Hepatic stellate cell (primary cell): ENCODE data around the gene PRRX1.
A peak's percentile ranks its signal among the peaks of the same experiment; 100 is the strongest.

ENCODE experiments used
- DNase-seq: peaks from one replicate; pipeline ENCODE4 v3.0.0; 2011; ENCODE audit warnings: low spot score

The PRRX1 gene

DNA sequence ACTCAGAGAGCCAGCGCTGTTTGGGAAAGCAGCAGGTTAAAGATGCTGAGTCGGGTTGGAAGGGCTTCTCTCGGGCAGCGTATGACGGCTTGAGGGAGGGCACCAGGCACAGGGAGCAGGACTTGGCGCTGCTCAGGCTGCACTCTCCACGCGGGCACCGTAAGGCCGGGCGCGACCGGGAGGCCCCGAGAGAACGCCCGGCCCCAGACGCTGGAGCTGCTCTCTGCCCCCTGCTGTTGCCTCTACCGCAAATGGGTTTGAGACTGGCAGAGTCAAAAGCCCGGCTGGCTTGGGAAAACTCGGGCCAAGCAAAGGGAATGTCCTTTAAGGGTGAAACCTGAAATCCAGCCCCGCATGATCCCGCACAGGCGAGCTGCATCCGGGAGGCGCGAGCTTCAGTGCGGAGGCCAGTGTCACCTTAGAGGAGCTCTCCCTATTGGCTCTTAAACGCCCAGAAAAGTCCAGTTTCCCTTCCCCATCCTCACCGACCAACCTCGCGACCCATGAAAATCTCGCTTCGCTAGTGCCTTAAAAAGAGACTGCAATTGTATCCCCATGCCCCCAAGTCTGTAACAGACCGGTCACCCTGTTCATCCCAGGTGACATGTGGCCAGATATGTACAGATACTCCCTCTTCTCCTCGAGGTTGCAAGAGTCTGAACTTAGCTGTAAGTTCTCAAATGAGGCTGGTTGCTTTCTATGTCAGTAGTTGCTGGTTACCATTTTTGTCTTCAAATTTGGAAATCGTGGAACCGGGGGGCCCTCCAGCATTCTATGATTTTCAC, 1.1 kb downstream of the PRRX1 start:
- DNase-seq, result peak; percentile 72

DNA sequence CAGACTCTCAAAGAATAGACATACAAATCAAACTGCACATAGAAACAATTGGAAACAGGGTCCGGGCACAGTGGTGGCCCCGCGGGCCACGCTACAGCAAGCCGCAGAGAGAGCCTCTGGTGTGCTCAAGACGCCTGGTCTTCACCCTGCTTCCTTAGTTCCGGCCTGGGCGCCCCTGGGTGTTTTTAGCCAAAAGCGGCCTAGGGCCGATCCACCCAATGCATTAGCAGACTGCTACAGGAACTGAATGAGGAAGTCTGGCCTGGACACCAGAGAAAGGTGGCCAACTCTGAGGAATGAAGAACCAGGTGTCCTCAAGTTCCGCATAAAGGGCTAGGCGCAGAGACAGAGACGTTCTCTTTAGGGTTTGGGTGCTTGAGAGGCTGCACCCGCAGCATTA, 1.7 kb downstream of the PRRX1 start:
- no peak for DNase-seq

DNA sequence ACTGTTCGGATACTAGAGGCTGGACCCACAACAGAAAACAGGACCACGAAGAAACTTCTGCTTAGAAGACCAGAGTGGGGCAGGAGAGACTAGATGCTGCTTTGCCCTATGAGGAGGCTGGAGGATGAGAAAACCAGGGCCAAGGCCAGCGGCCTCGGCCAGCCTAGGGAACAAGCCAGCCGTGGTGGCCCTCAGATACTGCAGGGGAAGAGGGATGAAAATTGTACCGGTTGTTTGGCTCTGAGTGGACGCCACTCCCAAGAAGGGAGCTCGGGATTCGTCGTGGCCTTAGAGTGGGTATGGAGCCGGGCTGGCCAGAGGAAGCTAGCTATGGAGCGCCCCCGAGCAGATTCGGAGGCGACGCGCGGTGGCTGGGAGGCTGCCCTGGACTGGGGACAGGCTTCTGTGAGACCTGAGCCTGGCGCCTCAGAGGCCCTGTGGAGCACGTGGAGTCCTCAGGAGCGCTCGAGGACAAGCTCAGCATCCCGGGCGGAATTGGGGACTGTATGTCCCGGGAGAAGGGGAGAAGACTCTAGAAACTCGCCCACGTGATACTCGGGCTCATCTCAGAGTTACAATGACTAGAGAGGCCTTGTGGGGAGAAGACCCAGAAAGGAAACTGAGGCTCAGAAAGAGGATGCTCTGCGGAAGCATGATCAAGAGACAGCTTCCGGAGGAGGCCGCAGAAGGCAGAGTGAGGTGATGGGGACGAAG, 2.8 kb downstream of the PRRX1 start:
- no peak for DNase-seq

DNA sequence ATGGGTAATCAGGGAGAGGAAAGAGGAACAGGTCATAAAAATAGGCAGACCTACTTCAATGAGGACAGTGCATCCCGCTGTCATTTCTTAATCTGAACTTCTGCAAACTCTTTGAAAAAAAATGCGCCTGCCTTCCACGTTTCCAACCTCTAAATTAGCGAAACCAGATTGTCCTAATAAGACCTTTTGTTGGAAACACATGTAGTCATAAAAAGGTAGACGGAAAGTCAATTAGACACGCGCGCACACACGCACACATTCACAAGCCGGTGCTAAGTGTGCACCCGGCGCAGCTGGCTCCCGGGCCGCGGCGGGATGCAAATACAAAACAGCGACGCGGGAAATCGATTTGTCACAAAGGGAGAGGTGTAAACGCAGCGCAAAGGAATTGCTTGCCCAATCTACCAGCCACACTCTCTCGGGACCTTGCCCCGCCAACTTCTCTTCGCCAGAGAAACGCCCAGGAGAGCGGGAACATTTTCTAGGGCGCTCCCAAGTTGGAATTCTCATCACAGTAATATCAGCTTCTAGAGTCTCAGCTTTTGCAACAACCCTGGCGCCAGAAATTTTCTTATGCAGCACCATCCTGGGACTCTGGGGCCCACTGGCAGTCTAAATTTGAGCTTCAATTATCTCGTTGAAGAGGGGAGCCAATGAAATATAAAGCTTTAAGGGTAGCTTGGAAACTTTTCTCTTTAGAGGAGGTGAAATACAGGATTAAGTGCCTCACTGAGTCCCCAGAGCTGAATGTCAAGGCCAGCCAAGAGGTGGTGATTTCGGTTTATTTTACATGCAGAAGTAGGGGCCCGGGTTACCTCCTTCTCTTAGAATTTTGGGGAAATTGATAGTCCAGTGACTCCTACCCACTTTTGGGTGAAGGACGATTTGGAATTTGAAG, 4.5 kb downstream of the PRRX1 start:
- DNase-seq, result no peak

DNA sequence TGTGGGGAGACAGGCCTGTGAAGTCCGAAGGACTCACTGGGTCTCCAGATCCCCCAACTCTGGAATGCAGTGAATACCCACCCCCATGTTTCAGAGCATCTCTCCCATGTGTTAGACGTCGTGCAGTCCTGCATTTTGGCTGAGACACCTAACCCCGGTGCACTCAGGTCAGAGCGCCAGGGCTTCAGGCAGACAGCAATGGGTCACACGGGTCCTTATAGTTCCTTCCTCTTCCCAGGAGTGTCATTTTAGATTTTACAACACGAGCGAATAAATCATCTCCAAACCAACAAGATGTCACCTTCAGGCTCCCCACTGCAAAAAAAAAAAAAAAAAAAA, 5.1 kb downstream of the PRRX1 start:
- DNase-seq, result no peak

DNA sequence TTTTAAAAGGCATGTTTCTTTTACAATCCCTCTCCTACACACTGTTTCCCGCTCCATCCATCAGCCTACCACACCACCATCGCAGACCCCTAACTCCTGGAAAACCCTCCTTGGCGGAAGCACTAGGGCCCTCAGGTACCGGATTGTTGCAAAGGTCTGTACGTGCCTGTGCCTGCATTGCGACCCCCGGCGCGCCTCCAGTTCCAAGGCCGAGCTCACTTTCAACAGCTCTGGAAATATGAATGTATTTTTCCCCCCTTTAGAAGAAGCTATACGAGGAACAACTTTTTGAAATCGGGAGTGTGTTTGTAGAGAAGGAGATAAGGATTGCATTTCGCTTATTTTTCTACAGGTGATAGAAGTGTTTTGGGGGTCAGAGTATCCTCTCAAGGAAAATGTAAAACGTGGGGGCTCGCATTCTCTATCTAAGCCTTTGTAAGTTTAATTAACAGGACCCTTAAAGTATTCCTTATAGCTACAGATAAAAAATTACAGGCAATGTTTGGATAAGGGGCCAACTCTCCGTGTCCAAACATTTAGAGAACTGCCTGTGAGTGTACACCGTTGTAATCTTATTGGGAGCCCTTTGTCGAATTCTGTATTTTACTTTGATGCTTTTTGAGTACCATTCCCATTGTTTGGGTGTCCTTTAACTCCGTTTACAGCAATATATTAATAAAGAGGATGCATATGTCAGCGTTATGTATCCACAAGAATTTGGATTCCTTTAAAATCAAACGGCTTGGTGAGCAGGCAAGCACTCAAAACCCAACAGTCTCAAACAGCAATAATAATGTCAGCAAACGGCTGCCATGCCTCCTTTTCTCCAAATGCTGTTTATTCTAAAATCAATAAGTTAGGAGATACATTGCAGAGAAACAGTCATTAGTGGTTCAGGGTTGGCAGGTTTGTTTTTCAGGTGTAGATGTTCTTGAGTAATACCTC, 5.9 kb downstream of the PRRX1 start:
- no peak for DNase-seq

DNA sequence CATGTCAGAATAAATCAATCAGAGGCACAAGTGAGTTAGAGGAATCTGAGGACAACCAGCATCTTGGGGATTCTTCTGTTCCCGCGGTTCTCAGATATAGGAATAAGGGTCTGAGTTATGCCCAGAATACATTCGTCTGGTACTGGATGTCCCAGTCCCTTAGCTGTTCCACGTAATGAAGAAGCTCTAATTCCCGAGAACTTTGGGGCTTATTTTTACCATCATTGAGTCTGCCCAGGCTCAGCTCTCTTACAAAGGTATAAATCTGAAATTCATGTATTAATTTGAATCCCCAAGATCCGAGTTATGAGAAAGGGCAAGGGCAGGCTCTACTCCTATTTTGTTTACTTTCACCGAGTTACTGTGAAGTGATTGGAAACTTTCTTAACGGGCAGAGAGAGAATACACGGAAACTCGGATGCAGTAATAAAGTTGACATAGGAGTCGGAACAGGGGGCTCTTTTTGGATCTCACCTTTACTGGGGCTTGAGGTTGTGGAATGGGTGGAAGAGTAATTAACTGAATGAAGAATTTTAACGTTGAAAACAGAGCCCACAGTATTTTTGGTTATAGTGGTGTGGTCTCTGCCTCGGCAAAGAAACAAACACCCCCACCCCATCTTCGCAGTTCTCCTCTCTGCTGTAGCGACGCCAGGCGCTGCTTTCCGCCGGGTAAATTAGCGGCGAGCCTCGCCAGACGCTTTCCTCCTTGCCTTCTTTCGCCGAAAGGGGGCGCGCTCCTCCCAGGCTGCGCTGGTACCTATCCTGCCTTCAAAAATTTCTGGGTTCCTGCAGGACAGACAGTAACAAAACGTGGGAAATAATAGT, 7.1 kb downstream of the PRRX1 start:
- DNase-seq, result peak; percentile 43

DNA sequence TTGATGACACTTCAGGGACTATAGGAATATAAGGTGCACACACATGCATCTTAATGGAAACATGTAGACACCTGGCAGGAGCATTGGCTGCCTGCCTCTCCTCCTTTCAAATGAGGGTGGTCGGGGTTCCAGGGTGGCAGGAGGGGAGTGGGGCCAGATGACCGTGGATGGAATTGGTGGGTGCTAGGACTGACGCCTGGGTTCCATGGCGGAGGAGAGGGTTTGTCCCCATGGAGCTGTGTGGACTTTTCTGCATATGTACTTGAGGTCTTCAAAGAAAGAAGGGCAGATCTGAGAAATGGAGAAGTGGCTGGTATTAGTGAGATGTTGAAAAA, 7.7 kb downstream of the PRRX1 start:
- no peak for DNase-seq

DNA sequence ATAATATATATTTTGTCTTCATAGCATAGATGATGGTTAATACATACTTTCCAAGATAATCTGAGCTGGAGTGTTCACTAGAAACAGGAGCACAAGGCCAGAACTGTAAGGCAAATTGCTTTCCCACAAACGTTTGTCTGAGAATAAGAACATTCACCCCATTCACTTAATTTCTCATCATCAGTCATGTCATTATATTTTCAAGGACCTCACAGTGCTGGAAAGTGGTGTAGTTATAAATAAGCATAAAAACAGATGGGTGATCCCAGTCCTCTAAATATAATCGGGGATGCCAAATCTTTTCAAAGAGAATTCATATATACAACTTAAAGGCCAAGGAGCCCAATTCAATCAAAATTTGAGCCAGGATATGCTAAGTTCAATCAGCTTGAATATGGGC, 8.4 kb downstream of the PRRX1 start:
- DNase-seq, result no peak

DNA sequence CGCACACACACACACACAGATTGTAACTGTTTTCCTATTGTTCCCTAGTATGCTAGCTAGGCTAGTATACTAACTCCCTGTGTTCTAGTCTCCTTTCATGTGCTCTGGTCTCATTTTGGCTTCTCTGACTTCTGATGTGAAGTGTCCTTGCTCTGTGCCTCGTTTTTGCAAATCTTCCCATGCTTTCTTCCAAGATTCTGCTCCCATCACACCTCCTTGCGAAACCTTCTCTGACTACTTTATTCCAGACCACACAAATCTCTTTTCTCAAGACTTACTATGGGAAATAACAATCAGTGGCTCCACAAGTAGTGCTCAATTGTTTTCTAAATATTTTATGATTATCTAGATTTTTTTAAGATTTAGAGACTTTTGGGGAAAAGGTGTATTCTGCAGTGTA, 10.3 kb downstream of the PRRX1 start:
- DNase-seq, result no peak

DNA sequence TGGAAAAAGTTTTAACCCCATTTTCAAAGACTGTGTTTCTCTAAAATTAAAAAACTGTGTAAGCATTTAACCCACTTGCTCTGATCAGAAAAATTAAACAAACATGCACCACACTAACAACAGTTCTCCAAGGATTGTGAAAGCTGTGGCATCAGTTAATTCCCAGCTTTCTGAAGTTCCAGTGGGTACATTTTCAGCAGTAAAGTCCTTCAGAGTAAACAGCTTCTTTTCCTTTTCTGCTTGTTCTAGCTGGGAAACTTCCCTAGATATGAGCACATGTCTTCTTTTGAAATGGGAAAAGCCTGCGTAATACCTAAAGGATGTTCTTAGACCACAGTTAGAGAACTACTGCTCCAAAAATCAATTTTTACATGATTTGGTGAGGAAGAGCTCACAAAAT, 11.1 kb downstream of the PRRX1 start:
- DNase-seq, result no peak

DNA sequence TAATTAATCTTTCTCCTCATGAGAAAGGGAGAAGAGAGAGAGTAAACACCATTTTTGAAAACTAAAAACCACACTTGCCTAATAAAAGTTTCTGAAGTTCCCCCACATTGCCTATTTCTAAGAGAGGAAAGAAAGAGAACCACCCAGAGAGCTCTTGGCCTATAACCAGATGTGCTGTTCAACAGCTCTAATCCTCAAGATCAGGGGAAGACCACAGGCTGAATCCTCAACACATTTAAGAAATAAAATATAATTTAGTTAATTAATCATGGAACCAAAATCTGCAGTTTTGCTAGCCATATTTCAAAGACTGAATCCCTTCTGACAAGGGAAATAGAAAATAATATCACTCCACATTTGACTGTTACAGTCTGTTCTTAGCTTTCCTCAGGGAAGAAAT, 11.9 kb downstream of the PRRX1 start:
- DNase-seq, result no peak

DNA sequence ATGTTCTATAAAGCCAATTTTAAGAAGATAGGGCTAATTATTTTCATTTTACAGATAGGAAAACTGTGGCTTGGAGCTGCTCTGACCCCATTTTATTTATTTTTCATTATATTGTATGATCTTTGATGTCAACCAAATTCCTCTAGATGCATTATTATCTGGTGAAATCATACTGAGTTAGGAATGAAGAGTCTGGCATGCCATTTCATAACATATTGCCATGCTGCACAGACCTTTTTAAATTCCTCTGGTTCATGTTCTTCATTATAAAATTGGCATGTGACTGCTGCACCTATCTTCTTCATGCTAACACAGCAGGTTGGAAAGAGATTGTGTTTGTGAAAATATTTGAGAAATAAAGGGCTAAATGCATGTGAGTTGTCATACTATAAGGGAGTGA, 12.7 kb downstream of the PRRX1 start:
- no peak for DNase-seq

DNA sequence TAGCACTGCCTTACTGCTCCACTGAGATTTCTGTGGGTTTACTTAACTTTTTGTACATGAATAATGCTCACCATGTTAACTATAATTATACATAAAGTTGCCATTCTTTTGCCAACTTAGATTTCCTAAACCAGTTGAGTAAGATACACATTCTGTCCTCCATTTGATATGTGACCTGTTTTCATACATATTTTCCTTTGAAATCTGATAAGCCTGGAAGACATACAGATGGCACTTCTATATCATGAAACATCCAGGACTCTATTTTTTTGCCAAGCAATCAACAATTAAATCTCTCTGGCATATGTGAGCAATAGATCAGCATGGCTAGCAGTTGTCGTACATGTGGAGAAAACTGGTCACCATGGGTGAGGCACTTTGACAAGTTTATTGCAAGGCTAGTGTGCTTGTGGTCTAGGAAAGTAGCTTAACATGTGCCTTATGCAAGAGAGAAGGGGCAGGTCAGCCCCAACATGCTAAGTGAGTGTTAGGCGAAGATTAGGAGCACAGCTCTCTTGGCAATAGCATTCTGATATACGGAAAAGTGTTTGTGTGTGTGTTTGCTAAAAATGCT, 14.2 kb downstream of the PRRX1 start:
- no peak for DNase-seq

DNA sequence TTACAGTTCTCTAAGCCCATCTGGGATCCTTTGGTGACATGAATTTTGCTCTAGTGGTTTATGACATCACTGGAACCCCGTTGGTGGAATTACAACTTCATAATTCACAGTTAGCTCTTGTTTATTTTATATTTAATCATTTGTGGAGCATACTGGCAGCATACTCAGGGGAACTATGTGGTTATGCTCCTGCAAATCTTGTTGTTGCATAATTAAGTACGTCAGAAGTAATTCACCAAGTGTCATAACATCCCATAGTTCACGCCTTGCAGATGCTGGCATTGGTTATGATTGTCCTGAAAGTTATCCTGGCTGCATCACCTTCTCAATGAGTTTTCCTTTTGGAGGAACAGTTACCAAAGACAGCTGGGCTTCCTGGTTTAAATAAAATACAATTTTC, 16.5 kb downstream of the PRRX1 start:
- no peak for DNase-seq

DNA sequence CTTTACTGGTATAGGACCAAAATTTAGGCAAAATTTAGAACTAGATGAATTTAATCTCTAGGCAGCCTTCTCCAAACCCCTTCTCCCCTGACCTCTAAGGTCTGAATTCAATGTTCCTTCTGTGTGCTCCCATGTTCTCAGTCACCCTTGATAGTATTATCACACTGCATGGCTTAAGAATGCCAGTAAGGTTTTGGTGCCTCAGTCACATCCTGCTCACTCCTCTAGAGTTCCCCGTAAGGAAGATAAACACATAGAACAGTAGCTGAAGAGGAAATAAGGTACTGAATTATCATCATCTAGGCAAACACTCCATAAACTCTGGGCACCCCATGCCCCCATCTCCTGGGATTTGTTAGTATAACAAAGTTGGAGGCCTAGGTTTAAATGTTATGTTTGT, 18.2 kb downstream of the PRRX1 start:
- no peak for DNase-seq

DNA sequence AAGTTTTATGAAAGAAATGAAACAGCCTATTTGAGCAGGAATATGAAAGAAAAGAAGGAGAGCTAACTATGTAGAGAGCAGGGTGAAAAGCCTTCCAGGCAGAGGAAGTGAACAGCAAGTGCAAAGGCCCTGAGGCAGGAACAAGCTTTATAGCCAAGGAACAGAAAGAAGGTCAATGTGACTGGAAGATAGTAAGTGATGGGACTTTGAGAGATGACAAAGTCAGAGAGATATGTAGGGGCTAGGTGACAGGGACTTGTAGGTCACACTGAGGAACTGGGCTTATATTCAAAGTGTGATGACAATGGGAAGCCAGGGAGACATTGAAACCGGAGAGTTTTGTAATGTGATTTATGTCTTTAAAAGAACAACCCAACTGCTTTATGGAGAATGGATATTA, 18.9 kb downstream of the PRRX1 start:
- no peak for DNase-seq

DNA sequence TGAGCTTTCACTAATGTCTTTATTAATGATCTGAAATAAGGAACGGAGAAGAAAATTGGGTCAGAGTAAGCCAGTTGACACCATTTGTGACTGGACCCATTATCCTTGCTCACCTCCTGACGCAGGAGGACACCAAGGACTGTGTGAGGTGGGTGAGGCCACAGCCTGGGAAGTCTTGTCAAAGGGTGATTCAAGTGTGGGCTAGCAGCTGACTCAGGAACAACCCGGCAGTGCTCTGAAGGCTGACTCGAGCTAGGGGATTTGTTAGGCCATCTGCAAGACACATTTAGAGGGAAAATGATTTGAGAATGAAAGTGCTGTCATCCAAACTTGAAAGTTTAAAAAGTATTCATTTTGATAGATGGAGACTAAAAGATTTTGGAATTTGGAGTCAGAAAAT, 21.2 kb downstream of the PRRX1 start:
- DNase-seq, result no peak

DNA sequence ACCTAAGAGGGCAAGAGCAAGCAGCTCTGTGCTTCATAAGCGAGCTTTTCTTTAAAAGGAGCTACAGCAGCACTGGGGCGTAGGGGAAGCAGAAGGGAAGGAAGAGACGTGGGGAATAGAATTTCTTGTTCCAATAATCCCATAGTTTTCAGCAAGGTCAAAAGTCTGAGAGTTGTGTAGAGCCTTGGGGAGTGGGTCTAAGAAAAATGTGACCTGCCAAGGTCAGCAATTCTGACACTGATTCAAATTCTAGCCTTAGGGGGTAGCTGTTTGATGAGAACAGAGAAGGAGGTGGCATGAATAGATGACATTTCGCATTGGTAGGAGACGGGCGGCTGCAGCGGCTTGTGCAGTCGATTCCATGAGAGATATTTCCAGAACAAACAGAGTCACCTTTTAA, 22.4 kb downstream of the PRRX1 start:
- no peak for DNase-seq

DNA sequence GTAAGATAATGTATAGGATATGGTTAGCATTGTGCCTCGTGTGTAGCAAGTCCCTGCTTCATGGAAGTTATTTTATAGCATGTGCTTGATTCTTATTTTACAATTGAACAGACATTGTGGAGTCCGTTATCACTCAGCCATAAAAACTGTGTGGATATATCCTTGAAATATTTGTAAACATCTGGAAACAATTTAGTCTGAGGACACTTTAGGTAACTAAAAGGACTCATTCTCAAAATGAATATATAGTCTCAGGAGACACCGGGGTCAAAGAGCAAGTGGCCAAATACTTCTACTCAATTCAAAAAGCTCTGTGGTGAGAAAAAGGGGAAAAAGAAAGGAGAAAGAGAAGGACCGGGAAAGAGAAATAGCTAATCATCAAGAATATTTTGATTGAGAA, 23.7 kb downstream of the PRRX1 start:
- DNase-seq, result no peak

DNA sequence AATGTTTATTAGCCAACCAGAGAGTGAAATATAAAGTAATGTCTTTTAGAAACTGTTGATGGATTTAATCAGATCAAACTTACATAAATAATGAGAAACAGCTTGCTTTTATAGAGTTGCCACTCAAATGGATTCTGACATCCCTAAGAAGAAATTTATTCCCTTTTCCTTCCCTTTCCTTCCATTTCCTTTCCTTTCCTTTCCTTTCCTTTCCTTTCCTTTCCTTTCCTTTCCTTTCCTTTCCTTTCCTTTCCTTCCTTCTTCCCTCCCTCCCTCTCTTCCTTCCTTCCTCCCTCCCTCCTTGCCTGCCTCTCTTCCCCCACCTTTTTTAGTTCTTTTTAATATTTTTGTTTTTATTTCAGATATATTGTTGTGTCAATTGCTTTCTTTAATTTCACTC, 27.3 kb downstream of the PRRX1 start:
- no peak for DNase-seq
